Heart right ventricle (tissue), 16 donors: ENCODE results near the gene BMP2. TPM values are rescaled to one million over a fixed set of nuclear protein-coding genes. Genes with fewer than 3 reads are reported as not detected.
A peak's percentile ranks its signal among the peaks of the same experiment; 100 is the strongest.

Source experiments
- ATAC-seq, 8 donors: fragments of 200-7000 bp; cut with Tn5 transposase; one replicate each; pipeline ENCODE4 v1.9.1; 2020; ENCODE audit warnings: mild to moderate bottlenecking in 8 of 8, moderate library complexity in 8 of 8, moderate number of reproducible peaks in 1 of 8
- DNase-seq, 2 donors: peaks; one replicate each; pipeline ENCODE4 v3.0.0-alpha.2; 2020
- H3K27ac ChIP-seq, 10 donors: fragments of 200-600 bp; sonication (generic) in 2 of 10; one replicate each; pipeline versions ENCODE4 v1.5.0 to v1.8.0; 2020 to 2022; ENCODE audit warnings: mild to moderate bottlenecking in 3 of 10
- H3K27me3 ChIP-seq, 7 donors: fragments of 200-600 bp; one replicate each; pipeline ENCODE4 v1.8.0; 2021 to 2022; ENCODE audit warnings: mild to moderate bottlenecking in 2 of 7
- H3K36me3 ChIP-seq, 9 donors: fragments of 200-600 bp; sonication (generic) in 1 of 9; one replicate each; pipeline versions ENCODE4 v1.5.0 to v1.8.0; 2020 to 2022; ENCODE audit warnings: mild to moderate bottlenecking in 2 of 9
- H3K4me1 ChIP-seq, 9 donors: fragments of 200-600 bp; sonication (generic) in 1 of 9; one replicate each; pipeline versions ENCODE4 v1.5.0 to v1.8.0; 2020 to 2022; ENCODE audit warnings: mild to moderate bottlenecking in 4 of 9
- H3K4me3 ChIP-seq, 10 donors: fragments of 200-600 bp; sonication (generic) in 2 of 10; one replicate each; pipeline versions ENCODE4 v1.5.0 to v1.8.0; 2020 to 2022; ENCODE audit warnings: mild to moderate bottlenecking in 7 of 10, moderate library complexity in 2 of 10
- H3K9me3 ChIP-seq, 11 donors: fragments of 200-600 bp in 10 of 11; sonication (generic) in 2 of 11; one replicate each; pipeline versions ENCODE4 v1.5.0 to v1.8.0; 2013 to 2022; ENCODE audit warnings: mild to moderate bottlenecking in 2 of 11, control low read depth in 1 of 11, moderate library complexity in 1 of 11
- CTCF ChIP-seq, 9 donors: fragments of 200-600 bp; sonication (generic) in 2 of 9; IDR thresholded peaks; one replicate each; pipeline versions ENCODE4 v1.5.0 to v1.8.0; 2021 to 2022; ENCODE audit warnings: antibody characterized with exemption in 9 of 9, mild to moderate bottlenecking in 5 of 9, moderate library complexity in 1 of 9
- WGBS, 2 donors: extraction: QIAGEN DNeasy Blood & Tissue Kit; methylation state at CpG; one replicate each; pipeline ENCODE4 v1.1.7; 2013; ENCODE audit warnings: inconsistent platforms in 1 of 2; 5-methylcytosine and 5-hydroxymethylcytosine counted together
- intact Hi-C, 10 donors: fragments of 100-400 bp; cut with DNase I; formaldehyde crosslinking; loops; one replicate each; pipeline versions ENCODE4 v1.11.1 to v1.14.2; 2022
- polyA plus RNA-seq, 2 donors: library from polyadenylated mRNA; stranded (reverse); fragments of 200-250 nt; gene quantifications; one replicate each; pipeline ENCODE4 v1.2.3, GENCODE V29; 2013
- total RNA-seq, 10 donors: library from RNA; stranded (reverse); fragmentation: NEBNext Ultra II Directional in 3 of 10; extraction: Animal tissue kit (Norgen Biotek cat#: 25700) in 3 of 10; gene quantifications; one replicate each; pipeline versions ENCODE4 v1.2.1 to v1.2.4, GENCODE V29; 2021 to 2023
- donor health status: Arrhythmogenic right ventricular cardiomyopathy.
- donor health status: ischemic (EF 13 %, LVEDD 7.1; RV severe dilation, severe dysfunction).
- donor health status: healthy with polysubstance abuse.
- donor health status: DM: no; HTN: yes; CAD: no.
- donor health status: DM: no; HTN: no; CAD: no.
- donor health status: ischemic (EF 25% LVEDD 6.9; RV normal size, moderate dysfunction).
- donor health status: ischemic (EF 25% LVEDD 5.7; RV mildly dilated, moderate dysfunction).
- donor health status: healthy.
- donor health status: DM: yes; HTN: yes; CAD: no.
- donor health status: Ischemic cardiomyopathy.
- donor health status: ischemic (EF 35%, LVEDD 5.7; RV mildly dilated, moderate dysfunction).
- donor health status: nonischemic (EF 11% LVEDD 7.7; RV severe dilation, severe dysfunction).
- donor health status: DM: yes; HTN: yes; CAD: no.
- donor health status: PGD.
- donor health status: ischemic (EF 29% LVEDD 5.4; RV normal size, mild dysfunction).
- donor health status: nonischemic (EF 23%, LVEDD 6.1; RV moderate dilation, normal function).

Gene BMP2
- total and polyA plus RNA-seq, 12 donors = 0.89 to 3.1 (median 2.2) TPM

GRCh38 chr20:6730672-6731328 lies 36.7 kb upstream of the BMP2 start:
- peaks cover 0 to 4% (median 0%) of the 10 kb centered on the region in 11 donors for H3K9me3 ChIP-seq
- ATAC-seq (no peak), DNase-seq (no peak)
- no peaks in the 10 kb centered on the region for H3K36me3 ChIP-seq
- H3K4me3 ChIP-seq = no peak overlapping the region
- H3K4me1 ChIP-seq = peaks cover 0 to 22% (median 0%) of the 10 kb centered on the region in 9 donors
- TF ChIP-seq CTCF (IDR thresholded peaks at IDR 0.05) = no peak
- H3K27me3 ChIP-seq = peaks cover 0 to 6% (median 0%) of the 10 kb centered on the region in 7 donors
- 76 to 82% methylated on average over 9 of the region's 9 CpGs for WGBS, 2 donors
- intact Hi-C loops = no loop called here
- H3K27ac ChIP-seq = peak overlapping the region in 7 of 10 donors; percentile 32 to 65 (median 53)

- intact Hi-C loops = no loop called here
Observed at GRCh38 chr20:6732001-6732447, 35.5 kb upstream of the BMP2 start.

GRCh38 chr20:6732851-6733250 lies 34.6 kb upstream of the BMP2 start:
- Histone ChIP-seq H3K4me1 (peaks cover 0 to 34% (median 0%) of the 10 kb centered on the region in 9 donors), H3K36me3 (no peaks in the 10 kb centered on the region), H3K4me3 (no peak overlapping the region), H3K27ac (peak overlapping the region in 2 of 10 donors; percentile 51 to 59), H3K27me3 (peaks cover 0 to 6% (median 0%) of the 10 kb centered on the region in 7 donors), H3K9me3 (peaks cover 0 to 4% (median 0%) of the 10 kb centered on the region in 11 donors)
- TF ChIP-seq CTCF (IDR thresholded peaks at IDR 0.05) = no peak
- DNase-seq (no peak), ATAC-seq (no peak)
- 87 to 88% methylated on average over 6 of the region's 6 CpGs for WGBS, 2 donors
- intact Hi-C loops = no loop called here

More at GRCh38 chr20:6732001-6732447, 35.5 kb upstream of the BMP2 start:
- ATAC-seq (peak; percentile 75 to 94 (median 85)), DNase-seq (peak; percentile 71 to 83)
- Histone ChIP-seq H3K4me3 (no peak overlapping the region), H3K36me3 (no peaks in the 10 kb centered on the region), H3K27ac (peak overlapping the region in 6 of 10 donors; percentile 32 to 65 (median 56)), H3K4me1 (peaks cover 0 to 31% (median 0%) of the 10 kb centered on the region in 9 donors), H3K9me3 (peaks cover 0 to 4% (median 0%) of the 10 kb centered on the region in 11 donors), H3K27me3 (peaks cover 0 to 6% (median 0%) of the 10 kb centered on the region in 7 donors)
- no peak for TF ChIP-seq CTCF (IDR thresholded peaks at IDR 0.05)
- 39 to 40% methylated on average over 3 of the region's 3 CpGs for WGBS, 2 donors

GRCh38 chr20:6733965-6734364 lies 33.5 kb upstream of the BMP2 start:
- H3K9me3 ChIP-seq = peaks cover 0 to 4% (median 0%) of the 10 kb centered on the region in 11 donors
- ATAC-seq (no peak), DNase-seq (no peak)
- H3K27me3 ChIP-seq = peaks cover 0 to 6% (median 0%) of the 10 kb centered on the region in 7 donors
- H3K4me1 ChIP-seq = peaks cover 0 to 36% (median 0%) of the 10 kb centered on the region in 9 donors
- intact Hi-C loops = no loop called here
- WGBS, 2 donors = 92 to 97% methylated on average over 1 of the region's 1 CpG
- H3K27ac ChIP-seq = no peak overlapping the region
- no peak overlapping the region for H3K4me3 ChIP-seq
- no peak for TF ChIP-seq CTCF (IDR thresholded peaks at IDR 0.05)
- no peaks in the 10 kb centered on the region for H3K36me3 ChIP-seq
